Astrocyte (in vitro differentiated cells and primary cell): ENCODE data around the gene RPS6KA2. TPM values are rescaled to one million over a fixed set of nuclear protein-coding genes. Genes with fewer than 3 reads are reported as not detected.

ENCODE experiments used
- DNase-seq: peaks from one replicate; pipeline ENCODE4 v3.0.0-alpha.2; 2010; ENCODE audit warnings: low read depth
- FAIRE-seq: peaks from 2 replicates; lab custom pipeline; 2011; peaks lifted over from hg19 to GRCh38; lab: Jason Lieb, UNC
- H2AFZ ChIP-seq: 2 replicates; pipeline ENCODE4 v1.6.0; 2012; ENCODE audit warnings: low read depth, low read length, inconsistent platforms
- H3K27ac ChIP-seq: 2 replicates; pipeline ENCODE4 v1.5.1; 2011; ENCODE audit warnings: low read depth, low read length, inconsistent platforms
- H3K27me3 ChIP-seq: 2 replicates; pipeline ENCODE4 v1.6.0; 2011; ENCODE audit warnings: low read length, inconsistent platforms; ENCODE audit not compliant: insufficient read depth
- H3K36me3 ChIP-seq: 2 replicates; pipeline ENCODE4 v1.5.1; 2011; ENCODE audit warnings: low read length, inconsistent platforms; ENCODE audit not compliant: insufficient read depth
- H3K4me1 ChIP-seq: 2 replicates; pipeline ENCODE4 v1.5.1; 2011; ENCODE audit warnings: low read length, inconsistent platforms; ENCODE audit not compliant: insufficient read depth
- H3K4me2 ChIP-seq: 2 replicates; pipeline ENCODE4 v1.6.0; 2012; ENCODE audit warnings: low read length, inconsistent platforms
- H3K4me3 ChIP-seq: 2 replicates; pipeline ENCODE4 v1.5.1; 2011; ENCODE audit warnings: low read depth, mild to moderate bottlenecking, low read length, inconsistent platforms; ENCODE audit not compliant: insufficient read depth
- H3K79me2 ChIP-seq: 2 replicates; pipeline ENCODE4 v1.6.0; 2012; ENCODE audit warnings: mild to moderate bottlenecking, low read length, inconsistent platforms; ENCODE audit not compliant: insufficient read depth
- H3K9ac ChIP-seq: 2 replicates; pipeline ENCODE4 v1.6.0; 2012; ENCODE audit warnings: mild to moderate bottlenecking, low read length, inconsistent platforms
- H3K9me3 ChIP-seq: 2 replicates; pipeline ENCODE4 v1.5.1; 2012; ENCODE audit warnings: low read depth, mild to moderate bottlenecking, low read length, inconsistent platforms; ENCODE audit not compliant: insufficient read depth
- H4K20me1 ChIP-seq: 2 replicates; pipeline ENCODE4 v1.6.0; 2012; ENCODE audit warnings: low read length, inconsistent platforms; ENCODE audit not compliant: insufficient read depth
- H3K27ac Mint-ChIP-seq: one replicate; pipeline ENCODE4 v1.8.0; 2021; ENCODE audit warnings: mild to moderate bottlenecking, mixed read lengths; ENCODE audit not compliant: unreplicated experiment
- H3K27me3 Mint-ChIP-seq: one replicate; pipeline ENCODE4 v1.8.0; 2021; ENCODE audit warnings: low read depth, mixed read lengths; ENCODE audit not compliant: unreplicated experiment
- H3K36me3 Mint-ChIP-seq: one replicate; pipeline ENCODE4 v1.8.0; 2021; ENCODE audit warnings: low read depth, mixed read lengths; ENCODE audit not compliant: unreplicated experiment
- H3K4me1 Mint-ChIP-seq: one replicate; pipeline ENCODE4 v1.8.0; 2021; ENCODE audit warnings: low read depth, mixed read lengths; ENCODE audit not compliant: unreplicated experiment
- H3K4me3 Mint-ChIP-seq: one replicate; pipeline ENCODE4 v1.8.0; 2021; ENCODE audit warnings: mild to moderate bottlenecking, moderate library complexity, mixed read lengths; ENCODE audit not compliant: unreplicated experiment
- H3K9me3 Mint-ChIP-seq: one replicate; pipeline ENCODE4 v1.8.0; 2021; ENCODE audit warnings: mild to moderate bottlenecking, mixed read lengths; ENCODE audit not compliant: unreplicated experiment
- CTCF ChIP-seq: IDR thresholded peaks from 2 replicates; pipeline ENCODE4 v1.5.1; 2011; ENCODE audit warnings: low read depth, mild to moderate bottlenecking, inconsistent platforms, low read length, moderate library complexity; ENCODE audit not compliant: insufficient read depth
- EZH2 ChIP-seq: IDR thresholded peaks from 2 replicates; pipeline ENCODE4 v1.6.1; 2012; ENCODE audit warnings: mild to moderate bottlenecking, low read length, inconsistent platforms; ENCODE audit not compliant: insufficient read depth
- total RNA-seq: library from RNA; stranded (reverse); gene quantifications from 2 replicates; pipeline ENCODE4 v1.2.1, GENCODE V29; 2021

The RPS6KA2 gene
- total RNA-seq, 1 donor from 2014 or later = 33.5 TPM

- Mint-ChIP-seq H3K4me1 (no peaks in the 10 kb centered on the region), H3K9me3 (peaks cover 2% of the 10 kb centered on the region), H3K27ac (no peak overlapping the region), H3K4me3 (no peak overlapping the region), H3K27me3 (no peaks in the 10 kb centered on the region), H3K36me3 (peaks cover 14% of the 10 kb centered on the region)
- no peak overlapping the region for H2AFZ ChIP-seq
- no peak overlapping the region for H3K4me3 ChIP-seq
- FAIRE-seq = no peak
- no peak overlapping the region for H3K9ac ChIP-seq
- no peaks in the 10 kb centered on the region for H3K27me3 ChIP-seq
- DNase-seq = no peak
- TF ChIP-seq EZH2 (no peak), CTCF (no peak)
- H3K9me3 ChIP-seq = no peaks in the 10 kb centered on the region
- no peaks in the 10 kb centered on the region for H3K79me2 ChIP-seq
- no peaks in the 10 kb centered on the region for H3K36me3 ChIP-seq
- no peak overlapping the region for H3K27ac ChIP-seq
- H3K4me2 ChIP-seq = no peak overlapping the region
- H4K20me1 ChIP-seq = no peaks in the 10 kb centered on the region
- H3K4me1 ChIP-seq = no peaks in the 10 kb centered on the region
Observed at GRCh38 chr6:166436195-166437139, 190.6 kb downstream of the RPS6KA2 start.

DNA sequence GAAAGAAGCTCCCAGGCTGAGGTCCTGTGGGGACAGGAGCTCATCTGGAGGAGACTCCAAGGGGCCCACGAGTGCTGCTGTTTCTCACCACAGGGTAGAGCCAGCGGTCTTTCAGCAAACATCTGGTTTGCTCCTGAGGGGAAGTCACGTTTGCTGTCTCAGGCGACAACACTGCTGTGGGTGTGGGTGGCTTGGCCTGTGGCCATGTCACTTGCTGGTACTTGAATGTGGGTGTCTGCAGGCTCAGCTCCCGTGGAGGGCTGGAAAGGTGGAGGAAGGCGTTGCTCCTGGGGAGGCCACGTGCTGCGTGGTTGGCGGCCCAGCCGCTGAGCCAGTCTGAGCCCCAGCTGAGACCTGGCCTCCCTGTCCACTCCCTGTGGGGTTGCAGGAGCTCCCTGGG lies 191.5 kb downstream of the RPS6KA2 start:
- no peak for FAIRE-seq
- H3K79me2 ChIP-seq = no peaks in the 10 kb centered on the region
- Mint-ChIP-seq H3K4me3 (no peak overlapping the region), H3K4me1 (no peaks in the 10 kb centered on the region), H3K27ac (no peak overlapping the region), H3K27me3 (no peaks in the 10 kb centered on the region), H3K36me3 (peaks cover 12% of the 10 kb centered on the region), H3K9me3 (peaks cover 2% of the 10 kb centered on the region)
- H4K20me1 ChIP-seq = no peaks in the 10 kb centered on the region
- no peak overlapping the region for H3K9ac ChIP-seq
- H2AFZ ChIP-seq = no peak overlapping the region
- no peak overlapping the region for H3K27ac ChIP-seq
- DNase-seq = no peak
- no peaks in the 10 kb centered on the region for H3K9me3 ChIP-seq
- no peaks in the 10 kb centered on the region for H3K27me3 ChIP-seq
- no peaks in the 10 kb centered on the region for H3K36me3 ChIP-seq
- no peak for TF ChIP-seq CTCF
- H3K4me3 ChIP-seq = no peak overlapping the region
- H3K4me2 ChIP-seq = no peak overlapping the region
- H3K4me1 ChIP-seq = no peaks in the 10 kb centered on the region

GRCh38 chr6:166434336-166434735 lies 192.7 kb downstream of the RPS6KA2 start:
- no peaks in the 10 kb centered on the region for H3K4me1 ChIP-seq
- TF ChIP-seq EZH2 (no peak), CTCF (no peak)
- H3K4me2 ChIP-seq = no peak overlapping the region
- no peaks in the 10 kb centered on the region for H4K20me1 ChIP-seq
- no peaks in the 10 kb centered on the region for H3K27me3 Mint-ChIP-seq
- H3K4me1 Mint-ChIP-seq = no peaks in the 10 kb centered on the region
- no peak overlapping the region for H3K4me3 Mint-ChIP-seq
- no peaks in the 10 kb centered on the region for H3K27me3 ChIP-seq
- no peak overlapping the region for H3K9ac ChIP-seq
- no peak overlapping the region for H3K27ac ChIP-seq
- DNase-seq = no peak
- H2AFZ ChIP-seq = no peak overlapping the region
- peaks cover 2% of the 10 kb centered on the region for H3K9me3 Mint-ChIP-seq
- peaks cover 13% of the 10 kb centered on the region for H3K36me3 Mint-ChIP-seq
- no peak for FAIRE-seq
- H3K4me3 ChIP-seq = no peak overlapping the region
- H3K79me2 ChIP-seq = no peaks in the 10 kb centered on the region
- H3K9me3 ChIP-seq = no peaks in the 10 kb centered on the region
- no peaks in the 10 kb centered on the region for H3K36me3 ChIP-seq
- no peak overlapping the region for H3K27ac Mint-ChIP-seq
